Gastrocnemius medialis (tissue), 4 donors: ENCODE measurements around the gene GSTM5. TPM values are rescaled to one million over a fixed set of nuclear protein-coding genes. Genes with fewer than 3 reads are reported as not detected.

Experiments used
- ATAC-seq, 2 donors: fragments of 150-250 bp; one replicate each; pipeline ENCODE4 v1.9.1; 2016
- DNase-seq, 2 donors: peaks; one replicate each; pipeline ENCODE4 v3.0.0-alpha.2; 2019
- H3K27ac ChIP-seq, 4 donors: fragments of 200-600 bp; sonication (generic); 1 replicate in 1 of 4; 2 replicates in 3 of 4; pipeline ENCODE4 v1.5.1; 2016 to 2018; ENCODE audit warnings: mild to moderate bottlenecking in 2 of 4, moderate library complexity in 1 of 4
- H3K27me3 ChIP-seq, 3 donors: fragments of 200-600 bp; sonication (generic) in 2 of 3; 1 replicate in 1 of 3; 2 replicates in 2 of 3; pipeline versions ENCODE4 v1.5.1 to v1.6.0; 2016 to 2019; ENCODE audit warnings: mild to moderate bottlenecking in 1 of 3, moderate library complexity in 1 of 3
- H3K36me3 ChIP-seq, 2 donors: fragments of 200-600 bp; sonication (generic) in 1 of 2; one replicate each; pipeline ENCODE4 v1.5.1; 2017 to 2018
- H3K4me1 ChIP-seq, 2 donors: fragments of 200-600 bp; sonication (generic) in 1 of 2; one replicate each; pipeline ENCODE4 v1.5.1; 2016 to 2017; ENCODE audit warnings: mild to moderate bottlenecking in 2 of 2
- H3K4me3 ChIP-seq, 4 donors: fragments of 200-600 bp; sonication (generic) in 3 of 4; 1 replicate in 1 of 4; 2 replicates in 3 of 4; pipeline ENCODE4 v1.5.1; 2016 to 2019; ENCODE audit warnings: mild to moderate bottlenecking in 2 of 4
- H3K9me3 ChIP-seq, 3 donors: fragments of 200-600 bp; sonication (generic) in 2 of 3; 1 replicate in 1 of 3; 2 replicates in 2 of 3; pipeline ENCODE4 v1.5.1; 2016 to 2019
- CTCF ChIP-seq, 5 experiments: fragments of 450-650 bp in 3 of 5; fragments of 200-600 bp in 2 of 5; sonication (generic) in 2 of 5; IDR thresholded peaks in 4 of 5; conservative IDR thresholded peaks in 1 of 5; 1 replicate in 4 of 5; 2 replicates in 1 of 5; pipeline ENCODE4 v1.5.1; 2016 to 2019; ENCODE audit warnings: antibody characterized with exemption in 5 of 5, mild to moderate bottlenecking in 3 of 5, moderate library complexity in 3 of 5
- POLR2A ChIP-seq, 2 donors: fragments of 450-650 bp; IDR thresholded peaks; one replicate each; pipeline ENCODE4 v1.6.1; 2017; ENCODE audit warnings: antibody characterized with exemption in 2 of 2, mild to moderate bottlenecking in 2 of 2, moderate library complexity in 2 of 2
- in situ Hi-C, 4 donors: fragments of 200-750 bp; cut with MboI; loops; one replicate each; pipeline versions ENCODE4 v1.15.0 to v1.8.0; 2017; ENCODE audit warnings: low sequenced_read_pairs in 4 of 4
- intact Hi-C: fragments of 100-400 bp; cut with DNase I; formaldehyde crosslinking; loops from one replicate; pipeline ENCODE4 v1.15.1; 2023; ENCODE audit warnings: low total_unique reads
- total RNA-seq, 4 donors: library from RNA; depleted of rRNA; stranded (reverse); fragments of >200 nt; gene quantifications; one replicate each; pipeline versions ENCODE4 v1.1.0 to v1.2.3, GENCODE V29; 2016

The GSTM5 gene
- total RNA-seq, 4 donors from 2014 or later = 0.15 to 1.9 (median 0.63) TPM

GRCh38 chr1:109722908-109723691 lies 11.0 kb downstream of the GSTM5 start:
- intact Hi-C loops (no loop called here), in situ Hi-C loops (no loop called here)
- Histone ChIP-seq H3K36me3 (no peaks in the 10 kb centered on the region), H3K27me3 (no peaks in the 10 kb centered on the region), H3K4me3 (no peak overlapping the region), H3K4me1 (no peaks in the 10 kb centered on the region), H3K27ac (no peak overlapping the region), H3K9me3 (no peaks in the 10 kb centered on the region)
- no peak for DNase-seq
- no peak for ATAC-seq
- TF ChIP-seq CTCF (IDR thresholded peaks at IDR 0.05 in 4 of 5, conservative IDR thresholded peaks at IDR 0.05 in 1 of 5) = no peak
- no peak for TF ChIP-seq POLR2A (IDR thresholded peaks at IDR 0.05)

- H3K4me3 ChIP-seq = no peak overlapping the region
- ATAC-seq (no peak), DNase-seq (no peak)
- intact Hi-C loops (no loop called here), in situ Hi-C loops (no loop called here)
- no peaks in the 10 kb centered on the region for H3K36me3 ChIP-seq
- no peaks in the 10 kb centered on the region for H3K9me3 ChIP-seq
- H3K4me1 ChIP-seq = no peaks in the 10 kb centered on the region
- H3K27me3 ChIP-seq = no peaks in the 10 kb centered on the region
- H3K27ac ChIP-seq = no peak overlapping the region
- TF ChIP-seq POLR2A (IDR thresholded peaks at IDR 0.05) (no peak), CTCF (IDR thresholded peaks at IDR 0.05 in 4 of 5, conservative IDR thresholded peaks at IDR 0.05 in 1 of 5) (no peak)
Observed at GRCh38 chr1:109724933-109725332, 12.9 kb downstream of the GSTM5 start.

- in situ Hi-C loops (no loop called here), intact Hi-C loops (no loop called here)
Observed at GRCh38 chr1:109725510-109725909, 13.5 kb downstream of the GSTM5 start.

GRCh38 chr1:109726007-109726406 lies 14.0 kb downstream of the GSTM5 start:
- TF ChIP-seq POLR2A (IDR thresholded peaks at IDR 0.05) (no peak), CTCF (IDR thresholded peaks at IDR 0.05 in 4 of 5, conservative IDR thresholded peaks at IDR 0.05 in 1 of 5) (no peak)
- intact Hi-C loops = no loop called here

More at GRCh38 chr1:109725510-109725909, 13.5 kb downstream of the GSTM5 start:
- ATAC-seq (no peak), DNase-seq (no peak)
- TF ChIP-seq POLR2A (IDR thresholded peaks at IDR 0.05) = no peak
- TF ChIP-seq CTCF (IDR thresholded peaks at IDR 0.05 in 4 of 5, conservative IDR thresholded peaks at IDR 0.05 in 1 of 5) = no peak
- no peaks in the 10 kb centered on the region for H3K27me3 ChIP-seq
- H3K36me3 ChIP-seq = no peaks in the 10 kb centered on the region
- H3K4me3 ChIP-seq = no peak overlapping the region
- no peaks in the 10 kb centered on the region for H3K4me1 ChIP-seq
- no peak overlapping the region for H3K27ac ChIP-seq
- H3K9me3 ChIP-seq = no peaks in the 10 kb centered on the region

More at GRCh38 chr1:109726007-109726406, 14.0 kb downstream of the GSTM5 start:
- in situ Hi-C loops = no loop called here
- Histone ChIP-seq H3K9me3 (no peaks in the 10 kb centered on the region), H3K4me1 (no peaks in the 10 kb centered on the region), H3K36me3 (no peaks in the 10 kb centered on the region), H3K27me3 (no peaks in the 10 kb centered on the region), H3K4me3 (no peak overlapping the region), H3K27ac (no peak overlapping the region)
- no peak for DNase-seq
- ATAC-seq = no peak
